Gastroesophageal sphincter (tissue), 3 donors: ENCODE data around the gene RXRA.

Experiments
- POLR2A ChIP-seq, 2 donors: fragments of 450-650 bp; IDR thresholded peaks; one replicate each; pipeline ENCODE4 v1.6.1; 2017; ENCODE audit warnings: antibody characterized with exemption in 2 of 2, mild to moderate bottlenecking in 2 of 2, moderate library complexity in 1 of 2
- POLR2AphosphoS5 ChIP-seq: sonication (generic); formaldehyde crosslinking; IDR thresholded peaks from one replicate; pipeline ENCODE4 v1.6.1; 2017; ENCODE audit warnings: antibody characterized with exemption
- TF ChIP-seq, protein P1 (sequence below), 4 experiments: fragments of 200-600 bp in 2 of 4; fragments of 450-650 bp in 2 of 4; sonication (generic) in 1 of 4; IDR thresholded peaks; one replicate each; pipeline ENCODE4 v1.5.1; 2017 to 2019; ENCODE audit warnings: antibody characterized with exemption in 4 of 4, mild to moderate bottlenecking in 2 of 4, moderate library complexity in 2 of 4

- TF ChIP-seq POLR2A (IDR thresholded peaks at IDR 0.05) (no peak), POLR2AphosphoS5 (no peak)
- TF ChIP-seq, protein P1, sequence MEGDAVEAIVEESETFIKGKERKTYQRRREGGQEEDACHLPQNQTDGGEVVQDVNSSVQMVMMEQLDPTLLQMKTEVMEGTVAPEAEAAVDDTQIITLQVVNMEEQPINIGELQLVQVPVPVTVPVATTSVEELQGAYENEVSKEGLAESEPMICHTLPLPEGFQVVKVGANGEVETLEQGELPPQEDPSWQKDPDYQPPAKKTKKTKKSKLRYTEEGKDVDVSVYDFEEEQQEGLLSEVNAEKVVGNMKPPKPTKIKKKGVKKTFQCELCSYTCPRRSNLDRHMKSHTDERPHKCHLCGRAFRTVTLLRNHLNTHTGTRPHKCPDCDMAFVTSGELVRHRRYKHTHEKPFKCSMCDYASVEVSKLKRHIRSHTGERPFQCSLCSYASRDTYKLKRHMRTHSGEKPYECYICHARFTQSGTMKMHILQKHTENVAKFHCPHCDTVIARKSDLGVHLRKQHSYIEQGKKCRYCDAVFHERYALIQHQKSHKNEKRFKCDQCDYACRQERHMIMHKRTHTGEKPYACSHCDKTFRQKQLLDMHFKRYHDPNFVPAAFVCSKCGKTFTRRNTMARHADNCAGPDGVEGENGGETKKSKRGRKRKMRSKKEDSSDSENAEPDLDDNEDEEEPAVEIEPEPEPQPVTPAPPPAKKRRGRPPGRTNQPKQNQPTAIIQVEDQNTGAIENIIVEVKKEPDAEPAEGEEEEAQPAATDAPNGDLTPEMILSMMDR (IDR thresholded peaks at IDR 0.05), result no peak
Observed at GRCh38 chr9:134351606-134352176, 25.4 kb downstream of the RXRA start.
